Ishikawa (cell line): ENCODE data around the gene THBS2.

Experiments
- CEBPB ChIP-seq: IDR thresholded peaks from 2 replicates; pipeline ENCODE4 v1.6.1; 2012
- CREB1 ChIP-seq: IDR thresholded peaks from 2 replicates; pipeline ENCODE4 v1.6.1; 2012; ENCODE audit warnings: low read depth
- EGR1 ChIP-seq: IDR thresholded peaks from 2 replicates; pipeline ENCODE4 v1.6.1; 2012
- EP300 ChIP-seq: IDR thresholded peaks from 2 replicates; pipeline ENCODE4 v1.6.1; 2012; ENCODE audit warnings: borderline replicate concordance
- FOXM1 ChIP-seq: IDR thresholded peaks from 2 replicates; pipeline ENCODE4 v1.6.1; 2012; ENCODE audit warnings: low read depth, borderline replicate concordance
- NFIC ChIP-seq: IDR thresholded peaks from 2 replicates; pipeline ENCODE4 v1.6.1; 2012
- RAD21 ChIP-seq: IDR thresholded peaks from 2 replicates; pipeline ENCODE4 v1.6.1; 2012; ENCODE audit warnings: low read depth
- TAF1 ChIP-seq: IDR thresholded peaks from 2 replicates; pipeline ENCODE4 v1.6.1; 2012; ENCODE audit warnings: low read depth, mild to moderate bottlenecking
- TCF12 ChIP-seq: IDR thresholded peaks from 2 replicates; pipeline ENCODE4 v1.6.1; 2012; ENCODE audit warnings: low read depth
- TEAD4 ChIP-seq: IDR thresholded peaks from 2 replicates; pipeline ENCODE4 v1.6.1; 2012
- YY1 ChIP-seq: IDR thresholded peaks from 2 replicates; pipeline ENCODE4 v1.6.1; 2012; ENCODE audit warnings: low read depth
- ZBTB7A ChIP-seq: IDR thresholded peaks from 2 replicates; pipeline ENCODE4 v1.6.1; 2012; ENCODE audit warnings: low read depth
- TF ChIP-seq, protein P1 (sequence below): IDR thresholded peaks from 2 replicates; pipeline ENCODE4 v1.6.1; 2012; ENCODE audit warnings: low read depth, mild to moderate bottlenecking
- TF ChIP-seq, protein P2 (sequence below): IDR thresholded peaks from 2 replicates; pipeline ENCODE4 v1.6.1; 2012
- TF ChIP-seq, protein P3 (sequence below): IDR thresholded peaks from 2 replicates; pipeline ENCODE4 v1.6.1; 2012

THBS2 gene

DNA sequence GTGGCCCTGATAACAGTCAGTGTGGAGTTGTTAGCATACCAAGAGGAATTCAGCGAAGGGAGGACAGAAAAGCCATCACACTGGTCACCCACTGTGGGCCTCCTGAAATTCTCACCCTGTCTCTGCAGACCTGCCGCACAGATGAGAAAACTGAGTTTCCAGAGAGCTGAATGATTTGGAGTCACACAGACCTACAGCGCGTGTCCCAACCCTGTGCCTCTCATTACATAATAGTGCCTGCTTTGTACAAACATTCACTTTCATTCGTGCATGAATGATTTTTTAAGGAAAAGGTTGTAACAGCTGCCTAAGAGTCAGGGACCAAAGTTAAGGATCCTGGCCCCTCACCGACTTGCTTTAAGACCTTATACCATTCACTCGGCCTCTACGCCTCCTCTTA is 62.7 kb downstream of the THBS2 start:
- TF ChIP-seq RAD21: no peak
- no peak for TF ChIP-seq NFIC
- TF ChIP-seq ZBTB7A: no peak
- TF ChIP-seq YY1: no peak
- no peak for TF ChIP-seq EP300

DNA sequence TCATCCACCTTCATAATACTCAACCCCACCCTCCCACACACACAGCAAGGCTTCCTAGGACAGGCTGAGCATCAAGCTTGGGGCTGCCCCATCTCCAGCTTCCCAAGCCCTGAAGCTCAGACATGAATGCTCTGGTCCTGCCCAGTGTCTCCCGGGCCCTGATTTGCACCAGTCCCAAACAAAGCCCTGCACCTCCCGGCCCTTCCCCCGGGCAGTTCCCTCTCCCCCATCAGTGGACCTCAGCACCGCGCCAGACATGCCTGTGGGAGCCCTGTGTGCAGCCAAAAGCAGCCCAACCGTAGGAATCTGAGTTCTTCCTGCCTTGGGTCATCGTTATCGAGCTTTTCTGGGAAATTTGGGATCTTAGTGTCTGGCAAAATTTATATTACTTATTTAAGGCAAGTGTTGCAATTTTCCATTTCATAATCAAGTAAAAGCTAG is 63.5 kb downstream of the THBS2 start:
- TF ChIP-seq FOXM1: no peak
- no peak for TF ChIP-seq NFIC

DNA sequence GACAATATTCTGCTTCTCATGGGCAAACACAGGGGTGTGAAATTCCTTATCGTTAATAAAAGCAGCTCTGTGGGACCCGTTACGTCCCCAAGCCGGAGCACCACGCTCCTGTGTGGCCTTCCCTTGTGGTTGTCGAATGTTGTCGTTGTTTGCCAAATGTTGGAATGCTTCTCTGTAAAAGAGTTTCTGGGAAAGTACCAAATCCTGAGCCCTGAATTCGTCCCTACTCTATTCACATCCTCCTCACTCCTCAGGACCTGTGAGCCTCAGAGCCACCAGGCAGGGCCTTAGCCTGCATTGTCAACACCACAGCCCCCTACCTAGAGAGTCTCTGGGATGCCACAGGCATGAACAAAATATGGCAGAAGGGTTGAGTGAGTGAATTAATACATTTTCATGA is 64.0 kb downstream of the THBS2 start:
- TF ChIP-seq, protein P1, sequence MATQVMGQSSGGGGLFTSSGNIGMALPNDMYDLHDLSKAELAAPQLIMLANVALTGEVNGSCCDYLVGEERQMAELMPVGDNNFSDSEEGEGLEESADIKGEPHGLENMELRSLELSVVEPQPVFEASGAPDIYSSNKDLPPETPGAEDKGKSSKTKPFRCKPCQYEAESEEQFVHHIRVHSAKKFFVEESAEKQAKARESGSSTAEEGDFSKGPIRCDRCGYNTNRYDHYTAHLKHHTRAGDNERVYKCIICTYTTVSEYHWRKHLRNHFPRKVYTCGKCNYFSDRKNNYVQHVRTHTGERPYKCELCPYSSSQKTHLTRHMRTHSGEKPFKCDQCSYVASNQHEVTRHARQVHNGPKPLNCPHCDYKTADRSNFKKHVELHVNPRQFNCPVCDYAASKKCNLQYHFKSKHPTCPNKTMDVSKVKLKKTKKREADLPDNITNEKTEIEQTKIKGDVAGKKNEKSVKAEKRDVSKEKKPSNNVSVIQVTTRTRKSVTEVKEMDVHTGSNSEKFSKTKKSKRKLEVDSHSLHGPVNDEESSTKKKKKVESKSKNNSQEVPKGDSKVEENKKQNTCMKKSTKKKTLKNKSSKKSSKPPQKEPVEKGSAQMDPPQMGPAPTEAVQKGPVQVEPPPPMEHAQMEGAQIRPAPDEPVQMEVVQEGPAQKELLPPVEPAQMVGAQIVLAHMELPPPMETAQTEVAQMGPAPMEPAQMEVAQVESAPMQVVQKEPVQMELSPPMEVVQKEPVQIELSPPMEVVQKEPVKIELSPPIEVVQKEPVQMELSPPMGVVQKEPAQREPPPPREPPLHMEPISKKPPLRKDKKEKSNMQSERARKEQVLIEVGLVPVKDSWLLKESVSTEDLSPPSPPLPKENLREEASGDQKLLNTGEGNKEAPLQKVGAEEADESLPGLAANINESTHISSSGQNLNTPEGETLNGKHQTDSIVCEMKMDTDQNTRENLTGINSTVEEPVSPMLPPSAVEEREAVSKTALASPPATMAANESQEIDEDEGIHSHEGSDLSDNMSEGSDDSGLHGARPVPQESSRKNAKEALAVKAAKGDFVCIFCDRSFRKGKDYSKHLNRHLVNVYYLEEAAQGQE: no peak
- TF ChIP-seq TAF1: no peak
- TF ChIP-seq TCF12: no peak
- TF ChIP-seq CEBPB: no peak
- TF ChIP-seq, protein P2, sequence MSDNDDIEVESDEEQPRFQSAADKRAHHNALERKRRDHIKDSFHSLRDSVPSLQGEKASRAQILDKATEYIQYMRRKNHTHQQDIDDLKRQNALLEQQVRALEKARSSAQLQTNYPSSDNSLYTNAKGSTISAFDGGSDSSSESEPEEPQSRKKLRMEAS: no peak
- no peak for TF ChIP-seq TEAD4
- no peak for TF ChIP-seq NFIC
- no peak for TF ChIP-seq EGR1
- TF ChIP-seq, protein P3, sequence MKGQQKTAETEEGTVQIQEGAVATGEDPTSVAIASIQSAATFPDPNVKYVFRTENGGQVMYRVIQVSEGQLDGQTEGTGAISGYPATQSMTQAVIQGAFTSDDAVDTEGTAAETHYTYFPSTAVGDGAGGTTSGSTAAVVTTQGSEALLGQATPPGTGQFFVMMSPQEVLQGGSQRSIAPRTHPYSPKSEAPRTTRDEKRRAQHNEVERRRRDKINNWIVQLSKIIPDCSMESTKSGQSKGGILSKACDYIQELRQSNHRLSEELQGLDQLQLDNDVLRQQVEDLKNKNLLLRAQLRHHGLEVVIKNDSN: no peak
- no peak for TF ChIP-seq FOXM1
- TF ChIP-seq RAD21: no peak
- TF ChIP-seq EP300: no peak
- TF ChIP-seq CREB1: no peak
- TF ChIP-seq YY1: no peak
- TF ChIP-seq ZBTB7A: no peak

DNA sequence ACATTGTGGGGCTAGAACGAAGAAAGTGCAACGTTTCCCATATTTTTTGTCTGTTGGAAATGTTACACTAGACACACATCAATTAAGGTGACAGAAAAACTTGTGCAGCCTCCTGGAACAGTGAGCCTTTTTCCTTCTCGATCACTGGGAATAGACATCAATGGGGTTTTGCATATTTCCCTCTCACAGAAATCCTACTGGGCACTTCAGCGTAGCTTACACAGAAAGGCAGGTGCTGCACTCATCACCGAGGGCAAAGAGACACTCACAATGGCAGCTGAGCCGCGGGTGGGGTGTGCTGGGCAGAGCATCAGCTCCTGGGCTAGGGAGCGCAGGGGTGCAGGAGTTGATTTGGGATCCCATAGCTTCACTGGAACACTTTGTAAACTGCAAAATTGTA is 64.5 kb downstream of the THBS2 start:
- TF ChIP-seq CEBPB (no peak), CREB1 (no peak), TCF12 (no peak), TEAD4 (no peak), RAD21 (no peak), ZBTB7A (no peak), EGR1 (no peak), YY1 (no peak), EP300 (no peak), TAF1 (no peak), NFIC (no peak), FOXM1 (no peak)
- TF ChIP-seq, protein P3: no peak
- TF ChIP-seq, protein P2: no peak
- TF ChIP-seq, protein P1: no peak

DNA sequence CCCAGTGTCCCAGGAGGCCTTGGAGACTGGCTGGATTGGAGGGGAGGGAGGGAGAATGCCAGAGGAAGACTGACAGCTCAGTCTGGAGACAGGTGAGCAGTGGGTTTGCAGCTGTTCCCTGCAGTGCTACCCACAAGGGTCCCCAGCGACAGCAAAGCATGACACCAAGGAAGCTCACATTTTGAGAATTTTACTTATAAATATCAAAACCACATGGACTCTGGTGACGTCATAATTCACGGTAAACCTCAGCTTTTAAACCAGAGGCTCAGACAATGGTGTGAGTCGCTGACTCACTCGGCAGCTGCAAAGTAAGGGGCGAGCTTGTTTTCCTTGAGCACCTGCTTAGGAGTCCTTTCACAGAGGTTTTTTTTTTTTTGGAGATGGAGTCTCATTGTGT is 65.2 kb downstream of the THBS2 start:
- TF ChIP-seq, protein P1: no peak
- TF ChIP-seq YY1: no peak
- TF ChIP-seq CEBPB: no peak
- TF ChIP-seq, protein P3: no peak
- no peak for TF ChIP-seq TEAD4
- TF ChIP-seq ZBTB7A: no peak
- TF ChIP-seq NFIC: no peak
- no peak for TF ChIP-seq TCF12
- no peak for TF ChIP-seq CREB1
- TF ChIP-seq, protein P2: no peak
- no peak for TF ChIP-seq TAF1
- TF ChIP-seq RAD21: no peak
- TF ChIP-seq EP300: no peak
- no peak for TF ChIP-seq EGR1
- no peak for TF ChIP-seq FOXM1
